Upper lobe of left lung (tissue), 6 donors: ENCODE data around the gene MYO1F. TPM values are rescaled to one million over a fixed set of nuclear protein-coding genes. Genes with fewer than 3 reads are reported as not detected.
"Not testable (repeated sequence)": the region's sequence is repeated elsewhere in the genome, so short reads cannot be mapped to it uniquely, and the experiment has no call there.

Experiments
- ATAC-seq, 2 donors: fragments of 200-7000 bp; cut with Tn5 transposase; one replicate each; pipeline ENCODE4 v1.9.1; 2022; ENCODE audit warnings: mild to moderate bottlenecking in 2 of 2, moderate library complexity in 2 of 2; ENCODE audit not compliant: low FRiP score in 2 of 2
- DNase-seq, 2 donors: peaks; one replicate each; pipeline ENCODE4 v3.0.0-alpha.2; 2019 to 2020
- H3K27ac ChIP-seq, 4 donors: fragments of 200-600 bp; sonication (generic); one replicate each; pipeline ENCODE4 v1.5.1; 2016 to 2019
- H3K27me3 ChIP-seq, 4 donors: fragments of 200-600 bp; sonication (generic); one replicate each; pipeline ENCODE4 v1.5.1; 2017 to 2019
- H3K36me3 ChIP-seq, 4 donors: fragments of 200-600 bp; sonication (generic); one replicate each; pipeline ENCODE4 v1.5.1; 2016 to 2019
- H3K4me1 ChIP-seq, 4 donors: fragments of 200-600 bp; sonication (generic); one replicate each; pipeline ENCODE4 v1.5.1; 2018 to 2019
- H3K4me3 ChIP-seq, 4 donors: fragments of 200-600 bp; sonication (generic); one replicate each; pipeline ENCODE4 v1.5.1; 2017 to 2019; ENCODE audit warnings: mild to moderate bottlenecking in 2 of 4, moderate library complexity in 1 of 4
- H3K9me3 ChIP-seq, 4 donors: fragments of 200-600 bp; sonication (generic); one replicate each; pipeline ENCODE4 v1.5.1; 2018 to 2019
- EP300 ChIP-seq, 4 donors: sonication (generic); formaldehyde crosslinking; IDR thresholded peaks; one replicate each; pipeline ENCODE4 v1.5.1; 2017; ENCODE audit warnings: antibody characterized with exemption in 4 of 4, control low read depth in 2 of 4
- POLR2A ChIP-seq, 4 donors: fragments of 450-650 bp; IDR thresholded peaks; one replicate each; pipeline ENCODE4 v1.5.1; 2016 to 2017; ENCODE audit warnings: antibody characterized with exemption in 4 of 4, mild to moderate bottlenecking in 2 of 4
- POLR2AphosphoS5 ChIP-seq, 2 donors: sonication (generic); formaldehyde crosslinking; IDR thresholded peaks; one replicate each; pipeline ENCODE4 v1.5.1; 2017; ENCODE audit warnings: antibody characterized with exemption in 2 of 2
- WGBS, 2 donors: methylation state at CpG; one replicate each; pipeline ENCODE4 v1.1.5; 2017 to 2018; 5-methylcytosine and 5-hydroxymethylcytosine counted together
- total RNA-seq, 6 donors: library from RNA; depleted of rRNA in 4 of 6; stranded (reverse); fragments of >200 nt in 4 of 6; gene quantifications; one replicate each; pipeline versions ENCODE4 v1.1.0 to v1.2.1, GENCODE V29; 2016 to 2021
- TF ChIP-seq, protein P1 (sequence below), 6 experiments: fragments of 450-650 bp in 4 of 6; fragments of 200-600 bp in 2 of 6; sonication (generic) in 2 of 6; IDR thresholded peaks; one replicate each; pipeline ENCODE4 v1.5.1; 2016 to 2019; ENCODE audit warnings: antibody characterized with exemption in 6 of 6
- donor health status: DM: no; HTN: no; CAD: no; lungs with moderate emphysema.
- donor health status: DM: no; HTN: yes; CAD: no; lungs with severe emphysema.

MYO1F gene
- total RNA-seq, 6 donors from 2014 or later, result 47.3 to 246 (median 127) TPM

DNA sequence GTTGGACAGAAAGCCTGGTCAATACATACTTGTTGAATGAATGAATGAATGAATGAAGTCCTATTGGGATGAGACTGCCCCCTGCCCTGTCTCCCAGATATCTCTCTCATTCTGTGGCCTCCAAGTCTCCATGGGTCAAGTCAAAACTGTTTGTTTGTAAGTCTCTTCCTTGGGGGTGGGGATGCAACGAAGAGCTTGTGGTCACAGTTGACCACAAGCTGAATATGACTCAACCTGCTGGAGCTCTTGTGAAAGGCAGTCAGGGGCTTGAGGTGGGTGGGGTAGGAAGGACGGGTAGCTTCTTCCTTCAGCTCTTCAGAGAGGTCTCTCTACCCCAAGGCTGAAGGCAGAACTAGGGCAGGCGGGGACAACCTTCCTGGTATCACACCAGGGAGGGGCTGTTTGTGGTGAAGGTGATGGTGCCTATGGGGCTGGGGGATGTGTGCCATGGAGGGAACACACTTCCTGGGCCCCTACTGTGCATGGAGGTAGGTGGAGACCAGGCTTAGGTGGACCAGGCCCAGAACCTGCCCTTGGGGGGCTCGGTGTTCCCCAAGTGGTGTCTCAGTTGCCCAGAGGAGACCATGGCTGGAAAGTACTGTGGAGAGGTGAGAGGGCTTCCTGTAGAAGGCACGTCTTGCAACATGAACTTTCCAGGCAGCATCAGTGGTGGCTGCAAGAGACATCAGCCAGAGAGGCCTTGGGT lies 8.0 kb downstream of the MYO1F start:
- H3K27me3 ChIP-seq, result no peaks in the 10 kb centered on the region
- H3K4me3 ChIP-seq, result no peak overlapping the region
- no peaks in the 10 kb centered on the region for H3K9me3 ChIP-seq
- H3K4me1 ChIP-seq, result peaks cover 17 to 61% (median 42%) of the 10 kb centered on the region in 4 donors
- H3K36me3 ChIP-seq, result no peaks in the 10 kb centered on the region
- H3K27ac ChIP-seq, result peak overlapping the region; percentile 75 to 86 (median 82)
- TF ChIP-seq POLR2A (IDR thresholded peaks at IDR 0.05) (peak in 1 of 4 donors; percentile 44), POLR2AphosphoS5 (IDR thresholded peaks at IDR 0.05) (peak; percentile 66 to 85), EP300 (IDR thresholded peaks at IDR 0.05) (peak in 1 of 4 donors; percentile 66)
- TF ChIP-seq, protein P1, sequence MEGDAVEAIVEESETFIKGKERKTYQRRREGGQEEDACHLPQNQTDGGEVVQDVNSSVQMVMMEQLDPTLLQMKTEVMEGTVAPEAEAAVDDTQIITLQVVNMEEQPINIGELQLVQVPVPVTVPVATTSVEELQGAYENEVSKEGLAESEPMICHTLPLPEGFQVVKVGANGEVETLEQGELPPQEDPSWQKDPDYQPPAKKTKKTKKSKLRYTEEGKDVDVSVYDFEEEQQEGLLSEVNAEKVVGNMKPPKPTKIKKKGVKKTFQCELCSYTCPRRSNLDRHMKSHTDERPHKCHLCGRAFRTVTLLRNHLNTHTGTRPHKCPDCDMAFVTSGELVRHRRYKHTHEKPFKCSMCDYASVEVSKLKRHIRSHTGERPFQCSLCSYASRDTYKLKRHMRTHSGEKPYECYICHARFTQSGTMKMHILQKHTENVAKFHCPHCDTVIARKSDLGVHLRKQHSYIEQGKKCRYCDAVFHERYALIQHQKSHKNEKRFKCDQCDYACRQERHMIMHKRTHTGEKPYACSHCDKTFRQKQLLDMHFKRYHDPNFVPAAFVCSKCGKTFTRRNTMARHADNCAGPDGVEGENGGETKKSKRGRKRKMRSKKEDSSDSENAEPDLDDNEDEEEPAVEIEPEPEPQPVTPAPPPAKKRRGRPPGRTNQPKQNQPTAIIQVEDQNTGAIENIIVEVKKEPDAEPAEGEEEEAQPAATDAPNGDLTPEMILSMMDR (IDR thresholded peaks at IDR 0.05), result no peak
- ATAC-seq (peak; percentile 73 to 82), DNase-seq (peak in 1 of 2 donors; percentile 79)
- WGBS, 2 donors, result 33 to 53% methylated on average over 3 to 5 of the region's 5 CpGs

DNA sequence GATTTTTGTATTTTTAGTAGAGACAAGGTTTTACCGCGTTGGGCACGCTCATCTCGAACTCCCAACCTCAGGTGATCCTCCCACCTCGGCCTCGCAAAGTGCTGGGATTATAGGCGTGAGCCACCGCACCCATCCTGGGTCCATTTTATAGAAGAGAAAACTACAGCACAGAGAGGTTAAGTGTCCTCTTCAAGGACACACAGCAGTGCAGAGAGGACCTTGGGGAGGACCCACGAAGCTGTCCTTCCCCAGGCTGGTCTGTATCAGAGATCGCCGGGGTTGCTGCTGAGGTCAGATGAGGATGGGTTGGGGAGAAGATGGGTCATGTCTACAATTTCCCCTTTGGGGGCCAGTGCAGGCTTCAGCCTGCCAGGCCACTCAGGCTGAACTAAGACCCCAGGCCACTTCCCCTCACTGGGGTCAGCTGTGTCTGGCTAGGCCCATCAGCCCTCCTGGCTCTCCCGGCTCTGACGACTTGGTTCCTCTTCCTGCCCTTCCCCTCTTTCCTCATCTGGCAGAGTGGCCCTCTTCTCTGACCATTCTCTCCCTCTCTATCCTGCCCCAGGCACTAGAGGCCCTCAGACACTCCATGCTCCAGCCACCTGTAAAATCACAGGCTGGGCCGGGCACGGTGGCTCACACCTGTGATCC lies 9.6 kb downstream of the MYO1F start:
- ATAC-seq (peak; percentile 61 to 70), DNase-seq (peak in 1 of 2 donors; percentile 77)
- Histone ChIP-seq H3K4me1 (peaks cover 17 to 54% (median 39%) of the 10 kb centered on the region in 4 donors), H3K27ac (peak overlapping the region; percentile 50 to 86 (median 69)), H3K4me3 (no peak overlapping the region), H3K36me3 (no peaks in the 10 kb centered on the region), H3K27me3 (no peaks in the 10 kb centered on the region), H3K9me3 (no peaks in the 10 kb centered on the region)
- 82 to 87% methylated on average over 15 of the region's 15 CpGs for WGBS, 2 donors
- TF ChIP-seq POLR2A (IDR thresholded peaks at IDR 0.05) (no peak), POLR2AphosphoS5 (IDR thresholded peaks at IDR 0.05) (no peak)
- TF ChIP-seq, protein P1 (IDR thresholded peaks at IDR 0.05), result no peak

DNA sequence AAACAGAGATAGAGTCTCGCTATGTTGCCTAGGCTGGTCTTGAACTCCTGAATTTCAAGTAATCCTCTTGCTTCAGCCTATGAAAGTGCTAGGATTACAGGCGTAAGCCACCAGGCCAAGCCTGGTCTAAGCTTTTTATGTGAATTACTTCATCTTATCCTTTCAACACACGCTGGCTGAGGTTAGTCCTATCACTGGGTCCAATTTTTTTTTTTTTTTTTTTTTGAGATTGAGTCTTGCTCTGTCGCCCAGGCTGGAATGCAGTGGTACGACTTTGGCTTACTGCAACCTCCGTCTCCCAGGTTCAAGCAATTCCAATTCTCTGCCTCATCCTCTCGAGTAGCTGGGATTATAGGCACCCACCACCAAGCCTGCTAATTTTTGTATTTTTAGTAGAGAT lies 10.4 kb downstream of the MYO1F start:
- H3K4me3 ChIP-seq, result no peak overlapping the region
- H3K36me3 ChIP-seq, result no peaks in the 10 kb centered on the region
- H3K9me3 ChIP-seq, result no peaks in the 10 kb centered on the region
- peak overlapping the region in 2 of 4 donors; percentile 27 to 86 for H3K27ac ChIP-seq
- no peak for ATAC-seq
- 75 to 88% methylated on average over 7 of the region's 7 CpGs for WGBS, 2 donors
- TF ChIP-seq POLR2AphosphoS5 (IDR thresholded peaks at IDR 0.05), result no peak
- DNase-seq, result no peak
- no peaks in the 10 kb centered on the region for H3K27me3 ChIP-seq
- H3K4me1 ChIP-seq, result peaks cover 16 to 46% (median 36%) of the 10 kb centered on the region in 4 donors

DNA sequence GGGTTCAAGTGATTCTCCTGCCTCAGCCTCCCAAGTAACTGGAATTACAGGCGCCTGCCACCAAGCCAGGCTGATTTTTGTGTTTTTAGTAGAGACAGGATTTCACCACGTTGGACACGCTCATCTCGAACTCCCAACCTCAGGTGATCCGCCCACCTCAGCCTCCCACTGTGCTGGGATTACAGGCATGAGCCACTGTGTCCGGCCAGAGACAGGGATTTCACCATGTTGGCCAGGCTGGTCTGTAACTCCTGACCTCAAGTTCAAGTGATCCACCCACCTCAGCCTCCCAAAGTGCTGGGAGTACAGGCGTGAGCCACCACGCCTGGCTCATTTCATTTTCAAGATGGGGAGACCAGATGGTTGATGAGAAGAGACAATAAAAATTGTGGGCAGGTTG lies 12.4 kb downstream of the MYO1F start:
- 71 to 89% methylated on average over 8 of the region's 8 CpGs for WGBS, 2 donors
- not testable (repeated sequence) for ATAC-seq
- peaks cover 5 to 29% (median 19%) of the 10 kb centered on the region in 4 donors for H3K4me1 ChIP-seq

DNA sequence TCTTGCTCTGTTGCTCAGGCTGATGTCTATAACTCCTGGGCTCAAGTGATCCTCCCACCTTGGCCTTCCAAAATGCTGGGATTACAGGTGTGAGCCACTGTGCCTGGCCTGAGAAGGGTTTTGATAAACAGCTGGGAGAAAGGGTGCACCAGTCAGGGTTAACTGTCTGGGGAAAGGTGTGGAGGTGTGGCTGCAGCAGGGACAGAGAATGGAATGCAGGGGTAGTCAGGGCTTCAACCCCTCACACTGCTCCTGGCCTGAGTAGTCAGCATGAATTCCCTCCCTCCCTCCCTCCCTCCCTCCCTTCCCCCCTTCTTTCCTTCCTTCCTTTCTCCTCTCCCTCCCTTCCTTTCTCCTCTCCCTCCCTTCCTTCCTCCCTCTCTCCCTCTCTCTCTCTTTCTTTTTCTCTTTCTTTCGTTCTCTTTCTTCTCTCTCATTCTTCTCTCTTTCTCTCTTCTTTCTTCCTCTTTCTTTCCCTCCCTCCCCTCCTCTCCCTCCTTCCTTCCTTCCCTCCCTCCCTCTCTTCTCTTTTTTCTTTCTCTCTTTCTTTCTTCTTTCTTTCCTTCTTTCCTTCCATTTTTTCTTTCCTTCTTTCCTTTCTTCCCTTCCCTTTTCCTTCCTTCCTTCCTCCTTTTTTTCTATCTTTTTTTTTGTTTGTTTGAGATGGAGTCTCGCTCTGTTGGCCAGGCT lies 16.0 kb downstream of the MYO1F start:
- H3K4me1 ChIP-seq, result peaks cover 0 to 10% (median 6%) of the 10 kb centered on the region in 4 donors
- no peak for DNase-seq
- H3K27ac ChIP-seq, result no peak overlapping the region
- H3K27me3 ChIP-seq, result no peaks in the 10 kb centered on the region
- H3K9me3 ChIP-seq, result no peaks in the 10 kb centered on the region
- H3K36me3 ChIP-seq, result no peaks in the 10 kb centered on the region
- no peak for ATAC-seq
- TF ChIP-seq EP300 (IDR thresholded peaks at IDR 0.05), result no peak
- no peak for TF ChIP-seq POLR2AphosphoS5 (IDR thresholded peaks at IDR 0.05)
- TF ChIP-seq, protein P1 (IDR thresholded peaks at IDR 0.05), result no peak
- TF ChIP-seq POLR2A (IDR thresholded peaks at IDR 0.05), result no peak
- 52 to 63% methylated on average over 2 of the region's 2 CpGs for WGBS, 2 donors
- H3K4me3 ChIP-seq, result no peak overlapping the region

More for the DNA sequence above, 12.4 kb downstream of the MYO1F start:
- H3K4me3 ChIP-seq, H3K27me3 ChIP-seq, H3K36me3 ChIP-seq, DNase-seq, H3K9me3 ChIP-seq: not testable (repeated sequence)
- H3K27ac ChIP-seq, result peak overlapping the region; percentile 17 to 70 (median 43)
